Measurements from ENCODE around the gene HEXIM2. TPM values are rescaled to one million over a fixed set of nuclear protein-coding genes. Genes with fewer than 3 reads are reported as not detected.

HEXIM2 gene
- total RNA-seq, 1 donor from 2014 or later = 13.0 TPM

DNA sequence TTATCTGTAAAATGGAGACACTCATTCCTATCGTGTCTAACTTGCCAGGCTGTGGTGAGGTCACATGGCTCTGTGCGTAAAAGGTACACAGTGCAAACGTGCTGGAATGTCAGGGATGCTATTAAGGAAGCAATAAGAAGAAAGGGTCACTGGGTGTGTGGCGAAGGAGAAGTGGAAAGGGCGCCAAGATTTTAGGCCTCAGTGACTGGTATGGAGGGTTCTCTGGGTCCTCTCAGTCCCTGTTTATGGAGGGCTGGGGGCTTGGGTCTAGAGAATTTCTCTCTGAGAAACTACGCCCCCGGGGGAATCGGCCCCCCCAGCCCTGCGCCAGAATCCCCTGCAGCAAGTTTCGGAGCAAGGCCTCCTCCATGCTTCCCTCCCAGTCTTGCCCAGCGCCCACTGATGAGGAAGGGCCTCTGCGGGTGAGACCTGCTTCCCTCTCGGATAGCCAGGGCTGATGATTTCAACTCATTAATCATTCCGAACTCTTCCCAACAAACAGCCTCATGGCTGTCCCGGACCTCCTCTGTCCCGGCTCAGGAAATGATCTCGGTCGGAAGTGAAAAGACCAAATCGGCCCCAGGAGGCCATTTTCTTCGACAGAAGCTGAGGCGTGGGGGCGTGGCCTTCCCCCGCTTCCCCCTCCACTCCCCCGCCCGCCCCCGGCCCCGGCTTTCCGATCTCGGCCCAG is 14.6 kb upstream of the HEXIM2 start:
- peaks cover 26% of the 10 kb centered on the region for H3K4me1 Mint-ChIP-seq (ENCODE audit: unreplicated experiment)
- peak overlapping the region; percentile 100 for H3K27ac Mint-ChIP-seq (ENCODE audit: unreplicated experiment)
- DNase-seq (ENCODE audit: low spot score) = no peak
- TF ChIP-seq, protein P1, sequence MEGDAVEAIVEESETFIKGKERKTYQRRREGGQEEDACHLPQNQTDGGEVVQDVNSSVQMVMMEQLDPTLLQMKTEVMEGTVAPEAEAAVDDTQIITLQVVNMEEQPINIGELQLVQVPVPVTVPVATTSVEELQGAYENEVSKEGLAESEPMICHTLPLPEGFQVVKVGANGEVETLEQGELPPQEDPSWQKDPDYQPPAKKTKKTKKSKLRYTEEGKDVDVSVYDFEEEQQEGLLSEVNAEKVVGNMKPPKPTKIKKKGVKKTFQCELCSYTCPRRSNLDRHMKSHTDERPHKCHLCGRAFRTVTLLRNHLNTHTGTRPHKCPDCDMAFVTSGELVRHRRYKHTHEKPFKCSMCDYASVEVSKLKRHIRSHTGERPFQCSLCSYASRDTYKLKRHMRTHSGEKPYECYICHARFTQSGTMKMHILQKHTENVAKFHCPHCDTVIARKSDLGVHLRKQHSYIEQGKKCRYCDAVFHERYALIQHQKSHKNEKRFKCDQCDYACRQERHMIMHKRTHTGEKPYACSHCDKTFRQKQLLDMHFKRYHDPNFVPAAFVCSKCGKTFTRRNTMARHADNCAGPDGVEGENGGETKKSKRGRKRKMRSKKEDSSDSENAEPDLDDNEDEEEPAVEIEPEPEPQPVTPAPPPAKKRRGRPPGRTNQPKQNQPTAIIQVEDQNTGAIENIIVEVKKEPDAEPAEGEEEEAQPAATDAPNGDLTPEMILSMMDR (IDR thresholded peaks at IDR 0.05; ENCODE audit: unreplicated experiment) = no peak
- peaks cover 20% of the 10 kb centered on the region for H3K27me3 Mint-ChIP-seq (ENCODE audit: unreplicated experiment)
- no peaks in the 10 kb centered on the region for H3K9me3 Mint-ChIP-seq (ENCODE audit: unreplicated experiment)
- peaks cover 3% of the 10 kb centered on the region for H3K36me3 Mint-ChIP-seq (ENCODE audit: low read depth, unreplicated experiment)
- peak overlapping the region; percentile 99 for H3K4me3 Mint-ChIP-seq (ENCODE audit: unreplicated experiment)

- H3K27ac Mint-ChIP-seq (ENCODE audit: unreplicated experiment) = peak overlapping the region; percentile 100
- H3K36me3 Mint-ChIP-seq (ENCODE audit: low read depth, unreplicated experiment) = peaks cover 3% of the 10 kb centered on the region
- DNase-seq (ENCODE audit: low spot score) = peak; percentile 71
- H3K4me1 Mint-ChIP-seq (ENCODE audit: unreplicated experiment) = peaks cover 26% of the 10 kb centered on the region
- H3K9me3 Mint-ChIP-seq (ENCODE audit: unreplicated experiment) = no peaks in the 10 kb centered on the region
- H3K4me3 Mint-ChIP-seq (ENCODE audit: unreplicated experiment) = peak overlapping the region; percentile 99
- H3K27me3 Mint-ChIP-seq (ENCODE audit: unreplicated experiment) = peaks cover 20% of the 10 kb centered on the region
- TF ChIP-seq, protein P1 (IDR thresholded peaks at IDR 0.05; ENCODE audit: unreplicated experiment) = no peak
These were observed 14.0 kb upstream of the HEXIM2 start for GRCh38 chr17:45147581-45148182.

DNA sequence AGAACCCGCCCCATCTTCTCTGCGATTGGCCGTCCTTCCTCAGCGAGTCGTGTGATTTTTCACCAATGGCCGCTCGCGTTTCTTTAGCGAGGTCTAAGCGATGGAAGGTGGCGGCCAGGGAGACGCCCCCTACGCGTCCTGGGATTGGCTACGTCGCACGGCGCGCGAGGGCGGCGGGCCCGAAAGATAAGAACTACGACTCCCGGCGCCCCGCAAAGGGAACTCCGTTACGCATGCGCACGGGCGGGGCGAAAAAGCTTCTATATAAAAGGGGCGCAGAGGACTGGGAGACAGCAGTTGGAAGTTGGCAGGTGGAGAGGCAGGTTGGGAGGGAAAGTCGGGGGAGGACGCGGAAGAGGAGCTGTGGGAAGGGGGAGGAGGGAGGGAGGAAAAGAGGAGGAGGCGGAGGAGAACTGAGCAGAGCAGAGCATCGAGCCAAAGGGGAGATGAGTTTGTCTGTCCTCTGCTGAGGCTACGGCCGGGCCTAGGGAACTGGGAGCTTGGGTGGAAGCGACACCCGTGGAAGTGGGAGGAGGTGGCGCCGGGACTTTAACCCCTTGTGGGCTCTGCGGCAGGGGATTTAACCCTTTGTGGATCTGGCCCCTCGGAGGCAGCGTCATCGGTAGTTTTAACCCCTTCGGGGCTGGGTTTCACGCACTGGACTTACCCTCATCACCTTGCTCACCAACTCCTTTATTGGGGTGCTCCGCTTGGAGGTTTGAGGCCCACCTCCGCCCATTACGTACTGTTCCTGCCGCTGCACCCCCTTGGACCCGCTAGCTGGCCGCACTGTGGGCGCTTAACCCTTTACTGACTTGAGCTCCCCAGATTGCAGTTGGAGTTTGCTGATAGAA is 13.3 kb upstream of the HEXIM2 start, which contains the start of gene HEXIM1:
HEXIM1 (plus strand) TSS at position 293 of the 854 bp plus-strand sequence. CDS start 716 bp downstream, outside the sequence.
- Mint-ChIP-seq H3K4me3 (ENCODE audit: unreplicated experiment) (peak within 1 kb of the TSS; percentile 99), H3K4me1 (ENCODE audit: unreplicated experiment) (peaks cover 26% of the 10 kb centered on the region), H3K36me3 (ENCODE audit: low read depth, unreplicated experiment) (peaks cover 3% of the 10 kb centered on the region), H3K27me3 (ENCODE audit: unreplicated experiment) (peaks cover 20% of the 10 kb centered on the region), H3K27ac (ENCODE audit: unreplicated experiment) (peak within 1 kb of the TSS; percentile 100), H3K9me3 (ENCODE audit: unreplicated experiment) (no peaks in the 10 kb centered on the region)
- TF ChIP-seq, protein P1 (IDR thresholded peaks at IDR 0.05; ENCODE audit: unreplicated experiment) = no peak
- DNase-seq (ENCODE audit: low spot score) = peak; percentile 97

DNA sequence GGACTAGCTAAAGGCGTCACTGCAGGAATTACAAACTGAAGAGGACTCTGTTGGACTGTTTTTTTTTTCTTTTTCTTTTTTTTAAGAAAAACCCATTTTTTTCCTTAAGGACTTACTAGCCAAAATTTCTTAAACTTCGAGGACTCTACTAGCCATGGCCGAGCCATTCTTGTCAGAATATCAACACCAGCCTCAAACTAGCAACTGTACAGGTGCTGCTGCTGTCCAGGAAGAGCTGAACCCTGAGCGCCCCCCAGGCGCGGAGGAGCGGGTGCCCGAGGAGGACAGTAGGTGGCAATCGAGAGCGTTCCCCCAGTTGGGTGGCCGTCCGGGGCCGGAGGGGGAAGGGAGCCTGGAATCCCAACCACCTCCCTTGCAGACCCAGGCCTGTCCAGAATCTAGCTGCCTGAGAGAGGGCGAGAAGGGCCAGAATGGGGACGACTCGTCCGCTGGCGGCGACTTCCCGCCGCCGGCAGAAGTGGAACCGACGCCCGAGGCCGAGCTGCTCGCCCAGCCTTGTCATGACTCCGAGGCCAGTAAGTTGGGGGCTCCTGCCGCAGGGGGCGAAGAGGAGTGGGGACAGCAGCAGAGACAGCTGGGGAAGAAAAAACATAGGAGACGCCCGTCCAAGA is 12.5 kb upstream of the HEXIM2 start:
- H3K27me3 Mint-ChIP-seq (ENCODE audit: unreplicated experiment) = peaks cover 18% of the 10 kb centered on the region
- peak; percentile 87 for DNase-seq (ENCODE audit: low spot score)
- no peaks in the 10 kb centered on the region for H3K9me3 Mint-ChIP-seq (ENCODE audit: unreplicated experiment)
- peak overlapping the region; percentile 86 for H3K27ac Mint-ChIP-seq (ENCODE audit: unreplicated experiment)
- TF ChIP-seq, protein P1 (IDR thresholded peaks at IDR 0.05; ENCODE audit: unreplicated experiment) = peak; percentile 61
- peak overlapping the region; percentile 99 for H3K4me3 Mint-ChIP-seq (ENCODE audit: unreplicated experiment)
- H3K4me1 Mint-ChIP-seq (ENCODE audit: unreplicated experiment) = peaks cover 26% of the 10 kb centered on the region
- H3K36me3 Mint-ChIP-seq (ENCODE audit: low read depth, unreplicated experiment) = peaks cover 3% of the 10 kb centered on the region

Measured in endothelial cell (in vitro differentiated cells).